Astrocyte of the cerebellum (primary cell): ENCODE data around the gene CEP72.

Source experiments
- DNase-seq: peaks from one replicate; pipeline ENCODE4 v3.0.0-alpha.2; 2011; ENCODE audit warnings: low read depth
- H3K4me3 ChIP-seq: 2 replicates; pipeline ENCODE4 v1.5.1; 2011; ENCODE audit warnings: mild to moderate bottlenecking, low read depth, low read length, moderate library complexity
- CTCF ChIP-seq: IDR thresholded peaks from 2 replicates; pipeline ENCODE4 v1.5.1; 2012; ENCODE audit warnings: low read length, low read depth, moderate library complexity, mild to moderate bottlenecking; ENCODE audit errors: missing control alignments
- in situ Hi-C: cut with HindIII; loops from 2 replicates; pipeline ENCODE4 v1.10.0; 2017; ENCODE audit warnings: low sequenced_read_pairs

The CEP72 gene

GRCh38 chr5:583645-584044, 28.5 kb upstream of the CEP72 start:
- no peak overlapping the region for H3K4me3 ChIP-seq
- no peak for DNase-seq
- in situ Hi-C loops = no loop called here
- no peak for TF ChIP-seq CTCF

GRCh38 chr5:584216-584615, 27.9 kb upstream of the CEP72 start:
- DNase-seq = no peak
- no peak for TF ChIP-seq CTCF
- in situ Hi-C loops = no loop called here
- H3K4me3 ChIP-seq = no peak overlapping the region

GRCh38 chr5:584846-585245, 27.3 kb upstream of the CEP72 start:
- TF ChIP-seq CTCF = no peak
- no peak for DNase-seq
- in situ Hi-C loops = no loop called here

DNA sequence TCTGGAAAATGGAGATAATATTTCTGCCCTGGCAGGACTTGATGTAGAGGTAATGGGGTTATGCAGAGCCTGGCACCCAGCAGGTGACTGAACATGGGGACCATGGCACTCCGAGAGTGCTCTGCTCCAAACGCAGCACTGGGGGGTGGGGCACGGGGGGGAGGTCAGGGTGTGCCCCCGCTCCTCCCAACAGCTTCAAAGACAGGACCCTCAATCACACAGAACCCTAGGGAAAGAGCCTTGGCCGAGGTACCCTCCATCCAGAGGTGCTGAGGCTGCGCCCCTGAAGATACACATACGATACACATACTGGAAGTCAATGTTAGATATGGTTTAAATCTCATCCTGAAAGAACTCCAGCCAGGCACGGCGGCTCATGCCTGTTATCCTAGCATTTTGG, 26.6 kb upstream of the CEP72 start:
- in situ Hi-C loops = no loop called here
- TF ChIP-seq CTCF = no peak
- H3K4me3 ChIP-seq = no peak overlapping the region
- DNase-seq = no peak

More at GRCh38 chr5:584846-585245, 27.3 kb upstream of the CEP72 start:
- no peak overlapping the region for H3K4me3 ChIP-seq

GRCh38 chr5:585962-586628, 26.0 kb upstream of the CEP72 start:
- no peak for DNase-seq
- in situ Hi-C loops = no loop called here
- H3K4me3 ChIP-seq = no peak overlapping the region
- TF ChIP-seq CTCF = no peak

GRCh38 chr5:586751-587285, 25.3 kb upstream of the CEP72 start:
- no peak for TF ChIP-seq CTCF
- H3K4me3 ChIP-seq = no peak overlapping the region
- DNase-seq = no peak
- in situ Hi-C loops = no loop called here
